Endodermal cell (in vitro differentiated cells): ENCODE measurements around the gene IL3. TPM values are rescaled to one million over a fixed set of nuclear protein-coding genes. Genes with fewer than 3 reads are reported as not detected.

ENCODE experiments used
- DNase-seq: peaks from one replicate; pipeline ENCODE4 v3.0.0-alpha.2; 2017
- H3K27ac ChIP-seq: 2 replicates; pipeline ENCODE4 v1.5.1; 2013; ENCODE audit warnings: mild to moderate bottlenecking, low read depth, low read length, moderate library complexity
- H3K27me3 ChIP-seq: 2 replicates; pipeline ENCODE4 v1.6.1; 2013; ENCODE audit warnings: mild to moderate bottlenecking, low read length, moderate library complexity; ENCODE audit not compliant: insufficient read depth, control insufficient read depth, poor library complexity, severe bottlenecking
- H3K36me3 ChIP-seq: 2 replicates; pipeline ENCODE4 v1.7.0; 2013; ENCODE audit warnings: mild to moderate bottlenecking, low read length, moderate library complexity; ENCODE audit not compliant: control insufficient read depth, insufficient read depth
- H3K4me1 ChIP-seq: one replicate; pipeline ENCODE4 v1.7.0; 2013; ENCODE audit warnings: low read length; ENCODE audit not compliant: control insufficient read depth, insufficient read depth
- H3K4me3 ChIP-seq: 2 replicates; pipeline ENCODE4 v1.5.1; 2013; ENCODE audit warnings: mild to moderate bottlenecking, low read length, moderate library complexity
- H3K9ac ChIP-seq: 2 replicates; pipeline ENCODE4 v1.6.1; 2013; ENCODE audit warnings: mild to moderate bottlenecking, low read length, moderate library complexity; ENCODE audit not compliant: poor library complexity, severe bottlenecking; ENCODE audit errors: extremely low read depth
- H3K9me3 ChIP-seq: 2 replicates; pipeline ENCODE4 v1.6.1; 2013; ENCODE audit warnings: mild to moderate bottlenecking, low read length, moderate library complexity; ENCODE audit not compliant: control insufficient read depth
- H3K27ac Mint-ChIP-seq: 2 replicates; pipeline ENCODE4 v1.8.0; 2020; ENCODE audit warnings: mixed read lengths
- H3K27me3 Mint-ChIP-seq: 2 replicates; pipeline ENCODE4 v1.8.0; 2021; ENCODE audit warnings: mild to moderate bottlenecking, mixed read lengths; ENCODE audit not compliant: insufficient read depth
- H3K36me3 Mint-ChIP-seq: 2 replicates; pipeline ENCODE4 v1.8.0; 2020; ENCODE audit warnings: low read depth, mixed read lengths
- H3K4me1 Mint-ChIP-seq: 2 replicates; pipeline ENCODE4 v1.8.0; 2020; ENCODE audit warnings: mixed read lengths
- H3K4me3 Mint-ChIP-seq: 2 replicates; pipeline ENCODE4 v1.8.0; 2020; ENCODE audit warnings: mild to moderate bottlenecking, moderate library complexity, mixed read lengths
- H3K9me3 Mint-ChIP-seq: 2 replicates; pipeline ENCODE4 v1.8.0; 2020; ENCODE audit warnings: mild to moderate bottlenecking, mixed read lengths
- CTCF ChIP-seq: fragments of 200-600 bp; sonication (generic); conservative IDR thresholded peaks from 2 replicates; pipeline ENCODE4 v1.5.0; 2021; ENCODE audit warnings: antibody characterized with exemption, mild to moderate bottlenecking
- WGBS, 2 experiments: methylation state at CpG; one replicate each; pipeline versions ENCODE4 v1.1.5 to v1.1.7; 2013; ENCODE audit warnings: missing lambda C conversion rate in 2 of 2, mixed read lengths in 1 of 2; ENCODE audit not compliant: insufficient coverage in 1 of 2, insufficient read length in 1 of 2; 5-methylcytosine and 5-hydroxymethylcytosine counted together
- total RNA-seq, 2 donors: library from RNA; stranded (reverse); fragmentation: NEBNext Ultra II Directional in 1 of 2; extraction: Animal tissue kit (Norgen Biotek cat#: 25700) in 1 of 2; gene quantifications; 2 replicates in 1 of 2; 3 replicates in 1 of 2; pipeline ENCODE4 v1.2.1, GENCODE V29; 2021

Gene IL3
- total RNA-seq, 2 donors from 2014 or later = not detected

- H3K27me3 ChIP-seq = peaks cover 22% of the 10 kb centered on the region
- no peaks in the 10 kb centered on the region for H3K36me3 ChIP-seq
- no peak overlapping the region for H3K27ac Mint-ChIP-seq
- H3K36me3 Mint-ChIP-seq = no peaks in the 10 kb centered on the region
- H3K27ac ChIP-seq = no peak overlapping the region
- no peak for TF ChIP-seq CTCF
- H3K9ac ChIP-seq = no peak overlapping the region
- H3K4me3 ChIP-seq = no peak overlapping the region
- peaks cover 9% of the 10 kb centered on the region for H3K27me3 Mint-ChIP-seq
- no peak for DNase-seq
- H3K4me1 ChIP-seq = no peaks in the 10 kb centered on the region
- WGBS, 2 experiments = 82 to 100% methylated on average over 2 to 3 of the region's 3 CpGs
- no peaks in the 10 kb centered on the region for H3K9me3 Mint-ChIP-seq
- no peaks in the 10 kb centered on the region for H3K9me3 ChIP-seq
- H3K4me3 Mint-ChIP-seq = no peak overlapping the region
- no peaks in the 10 kb centered on the region for H3K4me1 Mint-ChIP-seq
Observed at GRCh38 chr5:132016721-132017250, 43.7 kb upstream of the IL3 start.

GRCh38 chr5:132017316-132017715, 43.1 kb upstream of the IL3 start:
- DNase-seq = no peak
- Histone ChIP-seq H3K4me3 (no peak overlapping the region), H3K9ac (no peak overlapping the region), H3K27me3 (peaks cover 17% of the 10 kb centered on the region), H3K27ac (no peak overlapping the region), H3K9me3 (no peaks in the 10 kb centered on the region), H3K4me1 (no peaks in the 10 kb centered on the region), H3K36me3 (no peaks in the 10 kb centered on the region)
- Mint-ChIP-seq H3K27me3 (peaks cover 4% of the 10 kb centered on the region), H3K4me1 (no peaks in the 10 kb centered on the region), H3K27ac (no peak overlapping the region), H3K4me3 (no peak overlapping the region), H3K9me3 (no peaks in the 10 kb centered on the region), H3K36me3 (no peaks in the 10 kb centered on the region)
- TF ChIP-seq CTCF = no peak
- 80 to 92% methylated on average over 3 to 4 of the region's 4 CpGs for WGBS, 2 experiments

- 70 to 83% methylated on average over 2 to 10 of the region's 10 CpGs for WGBS, 2 experiments
- H3K27ac ChIP-seq = no peak overlapping the region
- H3K27me3 ChIP-seq = peaks cover 10% of the 10 kb centered on the region
- no peaks in the 10 kb centered on the region for H3K36me3 Mint-ChIP-seq
- no peak for TF ChIP-seq CTCF
- H3K27ac Mint-ChIP-seq = no peak overlapping the region
- H3K9ac ChIP-seq = no peak overlapping the region
- H3K4me1 ChIP-seq = no peaks in the 10 kb centered on the region
- no peak overlapping the region for H3K4me3 Mint-ChIP-seq
- H3K9me3 ChIP-seq = no peaks in the 10 kb centered on the region
- no peaks in the 10 kb centered on the region for H3K4me1 Mint-ChIP-seq
- H3K4me3 ChIP-seq = no peak overlapping the region
- DNase-seq = no peak
- H3K9me3 Mint-ChIP-seq = no peaks in the 10 kb centered on the region
- peaks cover 4% of the 10 kb centered on the region for H3K27me3 Mint-ChIP-seq
- H3K36me3 ChIP-seq = no peaks in the 10 kb centered on the region
Observed at GRCh38 chr5:132017738-132018625, 42.5 kb upstream of the IL3 start.
